HG03175 (cell line): ENCODE measurements around the gene CDH13.
A peak's percentile ranks its signal among the peaks of the same experiment; 100 is the strongest.

Source experiments
- ATAC-seq: cut with Tn5 transposase; IDR thresholded peaks from one replicate; pipeline ENCODE4 v1.9.1; 2021; ENCODE audit warnings: mild to moderate bottlenecking, moderate library complexity; ENCODE audit not compliant: unreplicated experiment

The CDH13 gene

DNA sequence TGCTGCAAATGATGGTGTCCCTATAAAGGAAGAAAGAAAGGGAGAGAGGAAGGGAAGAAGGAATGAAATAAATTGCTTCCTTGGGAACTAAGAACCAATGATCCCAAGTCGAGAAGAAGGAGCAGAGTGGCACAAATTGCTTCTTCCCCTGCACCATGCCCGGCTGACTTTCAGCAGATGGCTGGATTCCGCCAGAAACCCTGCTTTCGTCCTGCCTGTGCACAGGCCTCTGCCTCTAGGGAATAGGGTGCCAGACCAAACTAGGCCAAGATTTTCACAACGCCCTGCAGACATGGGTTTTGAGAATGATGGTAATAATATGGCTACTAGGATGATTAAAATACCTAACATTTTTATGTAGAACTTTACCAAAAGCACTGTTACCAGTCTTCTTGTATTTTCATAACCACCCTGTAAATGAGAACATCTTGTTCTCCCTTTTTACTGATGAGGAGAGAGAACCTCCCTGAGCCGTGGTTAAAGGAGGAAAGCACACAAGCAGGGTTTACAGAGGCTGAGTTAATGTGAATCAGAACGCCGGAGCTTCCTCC is 1058.9 kb downstream of the CDH13 start:
- ATAC-seq = no peak

DNA sequence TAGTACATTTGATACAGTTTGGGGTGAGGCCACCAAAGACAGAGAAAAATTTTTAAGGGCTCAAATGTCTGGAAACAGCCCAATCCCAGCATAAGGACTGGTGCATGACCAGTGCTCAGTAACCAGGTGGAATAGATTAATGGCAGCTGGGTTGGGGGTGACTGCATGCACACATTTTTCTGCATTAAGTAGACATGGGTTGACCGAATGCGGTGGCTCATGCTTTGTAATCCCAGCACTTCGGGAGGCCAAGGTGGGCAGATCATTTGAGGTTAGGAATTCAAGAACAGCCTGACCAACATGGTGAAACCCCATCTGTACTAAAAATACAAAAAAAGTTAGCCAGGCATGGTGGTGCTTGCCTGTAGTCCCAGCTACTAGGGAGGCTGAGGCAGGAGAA is 1060.0 kb downstream of the CDH13 start:
- ATAC-seq = no peak

DNA sequence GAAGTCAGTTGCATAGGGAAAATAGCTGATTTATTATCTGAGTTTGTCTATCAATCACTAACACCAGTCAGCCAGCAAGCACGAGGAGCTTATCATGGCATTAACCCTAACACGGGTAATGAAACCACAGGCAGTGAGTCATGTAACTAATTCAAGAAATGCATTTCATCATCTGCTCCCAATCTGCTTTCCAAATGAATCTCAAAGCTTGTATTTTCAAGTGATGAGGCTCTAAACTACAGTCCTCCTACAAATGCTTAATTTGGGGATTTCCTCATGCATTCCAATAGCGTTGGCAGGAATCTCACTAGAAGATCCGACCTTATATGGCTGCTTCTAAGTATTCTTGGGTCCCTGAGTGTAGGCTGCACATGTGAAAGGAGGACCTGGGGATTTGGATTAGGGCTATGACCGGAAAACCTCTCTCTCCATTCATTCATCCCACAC is 1062.6 kb downstream of the CDH13 start:
- ATAC-seq = peak; percentile 71

DNA sequence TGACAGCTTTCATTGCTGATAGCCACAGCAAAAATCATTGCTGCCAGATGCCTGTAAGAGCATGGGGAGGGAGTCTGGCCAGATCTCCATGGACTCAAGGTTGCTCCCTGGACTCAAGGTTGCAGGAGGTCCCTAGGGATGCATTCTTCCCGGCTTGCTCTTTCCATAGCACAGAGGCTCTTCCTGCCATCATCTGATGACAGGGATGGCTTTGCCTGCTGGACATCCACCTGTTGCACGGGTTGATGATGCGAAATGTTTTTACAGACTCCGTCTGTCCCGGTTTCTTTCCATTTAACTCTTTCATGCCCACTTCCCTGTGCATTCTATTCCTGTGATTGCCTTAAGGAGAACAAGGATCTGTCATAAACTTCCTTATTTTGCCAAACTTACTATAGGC is 1065.5 kb downstream of the CDH13 start:
- no peak for ATAC-seq

DNA sequence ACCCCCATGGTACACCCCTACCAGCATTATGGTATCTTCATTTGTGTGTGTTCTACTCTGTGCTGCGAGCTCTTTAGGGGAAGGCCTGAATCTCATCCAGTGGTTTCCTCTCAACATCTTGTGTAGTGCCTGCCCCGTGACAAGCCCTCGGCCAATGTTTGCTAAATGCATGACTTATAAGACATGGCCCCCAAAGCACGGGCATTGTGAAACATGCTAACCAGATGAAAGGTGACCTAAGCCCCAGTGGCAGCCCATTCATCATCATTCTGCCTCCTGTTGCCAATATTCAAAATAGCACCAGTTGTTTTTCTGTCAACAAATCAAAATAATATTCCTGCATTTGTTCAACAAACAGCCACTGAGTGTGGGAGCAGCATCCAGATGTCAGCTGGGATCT is 1072.2 kb downstream of the CDH13 start:
- ATAC-seq = no peak

DNA sequence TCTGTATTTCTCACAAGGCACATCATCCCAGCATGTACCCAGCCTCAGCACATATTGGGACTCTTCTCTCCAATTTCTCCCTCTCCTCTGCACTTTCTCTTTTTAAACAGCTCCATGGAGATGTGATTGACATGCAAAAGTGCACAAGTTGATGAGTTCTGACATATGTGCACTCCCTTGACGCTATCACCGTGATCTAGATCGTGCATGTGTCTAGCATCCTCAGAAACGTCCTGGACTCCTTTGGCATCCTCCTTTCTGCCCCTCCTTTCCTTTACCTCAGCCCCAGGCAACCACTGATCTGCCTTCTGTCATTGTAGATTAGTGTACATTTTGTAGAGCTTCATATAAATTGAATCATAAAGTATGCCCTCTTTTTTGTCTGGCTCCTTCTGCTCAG is 1073.0 kb downstream of the CDH13 start:
- no peak for ATAC-seq

DNA sequence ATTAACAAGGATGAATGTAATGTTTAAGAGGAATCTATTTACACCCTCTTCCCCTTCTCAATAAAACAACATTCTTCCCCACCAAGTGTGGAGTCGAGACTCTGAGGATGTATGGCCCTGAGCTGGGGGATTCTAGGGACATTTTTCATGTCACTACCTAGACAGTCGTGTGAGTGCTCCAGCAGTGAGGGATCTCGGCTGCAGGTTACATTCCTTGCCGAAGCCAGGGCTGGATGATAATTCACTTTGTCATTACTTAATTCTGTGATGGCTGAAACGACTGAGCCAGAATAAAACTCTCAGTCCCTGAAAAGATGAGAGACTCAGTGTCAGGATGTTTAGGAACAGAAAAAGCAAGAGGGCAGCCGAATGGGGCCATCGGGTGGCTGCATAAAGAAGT is 1074.1 kb downstream of the CDH13 start:
- ATAC-seq = no peak

DNA sequence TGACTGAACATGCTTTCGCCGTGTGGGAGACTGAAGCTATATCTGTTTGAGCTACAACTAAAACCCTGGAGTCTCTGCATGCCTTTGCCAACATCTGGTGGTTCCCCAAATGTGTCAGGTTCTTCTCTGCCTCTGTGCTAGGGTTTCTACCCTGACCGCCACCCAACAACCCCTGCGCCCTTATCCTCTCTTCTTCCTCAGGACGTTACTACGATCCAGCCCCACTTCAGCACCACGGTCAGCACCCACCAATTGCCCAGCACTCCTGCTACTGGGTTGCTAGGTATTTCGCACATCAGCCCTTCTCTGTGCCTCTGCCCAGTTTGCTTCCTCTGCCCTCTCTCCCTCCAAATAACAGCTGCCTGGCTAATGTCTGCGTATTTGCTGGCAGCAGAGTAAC is 1074.7 kb downstream of the CDH13 start:
- no peak for ATAC-seq

DNA sequence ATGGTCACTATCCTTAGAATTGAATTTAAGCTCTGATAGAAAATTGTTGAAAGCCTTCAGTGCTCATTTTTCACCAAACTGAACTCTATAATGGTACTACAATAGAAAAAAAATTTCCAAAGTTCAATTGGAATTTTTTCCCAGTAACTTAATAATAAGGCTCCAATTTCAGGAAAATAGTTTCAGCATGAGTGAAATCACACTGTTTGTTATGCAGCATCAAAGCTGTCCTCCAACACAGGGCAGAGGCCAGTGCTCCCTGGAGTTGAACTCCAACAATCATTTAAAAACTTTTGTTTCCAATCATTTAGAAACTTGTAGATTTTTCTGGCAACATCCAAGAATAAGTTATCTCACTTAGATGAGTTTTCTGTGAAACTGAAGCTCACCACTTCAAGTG is 1077.9 kb downstream of the CDH13 start:
- no peak for ATAC-seq

DNA sequence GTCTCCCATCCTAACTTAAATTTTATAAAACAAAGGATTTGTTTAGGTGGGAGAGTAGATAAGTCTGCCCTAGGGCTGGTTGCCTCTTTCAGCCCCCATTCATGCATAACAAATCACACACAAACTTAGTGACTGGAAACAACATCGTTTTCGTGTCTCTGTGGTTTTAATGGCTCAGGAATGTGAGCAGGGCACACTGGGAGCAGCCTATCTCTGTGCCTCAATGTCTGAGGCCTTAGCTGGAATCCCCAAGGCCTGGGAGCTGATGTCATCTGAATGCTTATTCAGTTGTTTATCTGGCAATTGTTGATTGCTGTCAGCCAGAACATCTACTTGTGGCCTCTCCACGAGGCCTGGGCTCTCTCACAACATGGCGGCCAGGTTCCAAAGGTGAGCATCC is 1079.1 kb downstream of the CDH13 start:
- no peak for ATAC-seq

DNA sequence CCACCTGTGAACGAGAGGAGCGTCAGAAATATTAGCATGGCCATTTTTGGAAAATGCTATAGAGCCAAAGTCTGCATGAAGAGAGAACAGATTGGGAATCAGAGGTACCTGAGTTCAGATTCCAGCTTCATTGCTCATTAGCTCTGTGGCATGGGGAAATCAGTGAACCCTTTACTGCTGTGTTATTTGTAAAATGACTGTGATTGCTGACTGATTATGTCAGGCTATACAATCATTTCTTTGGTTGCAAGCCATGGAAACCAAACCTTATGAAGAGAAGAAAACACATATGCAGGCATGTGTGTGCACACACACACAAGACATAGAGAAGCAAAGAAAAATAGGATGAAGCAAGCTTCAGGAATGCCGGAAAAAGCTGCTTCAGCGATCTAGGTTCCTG is 1079.6 kb downstream of the CDH13 start:
- ATAC-seq = no peak

DNA sequence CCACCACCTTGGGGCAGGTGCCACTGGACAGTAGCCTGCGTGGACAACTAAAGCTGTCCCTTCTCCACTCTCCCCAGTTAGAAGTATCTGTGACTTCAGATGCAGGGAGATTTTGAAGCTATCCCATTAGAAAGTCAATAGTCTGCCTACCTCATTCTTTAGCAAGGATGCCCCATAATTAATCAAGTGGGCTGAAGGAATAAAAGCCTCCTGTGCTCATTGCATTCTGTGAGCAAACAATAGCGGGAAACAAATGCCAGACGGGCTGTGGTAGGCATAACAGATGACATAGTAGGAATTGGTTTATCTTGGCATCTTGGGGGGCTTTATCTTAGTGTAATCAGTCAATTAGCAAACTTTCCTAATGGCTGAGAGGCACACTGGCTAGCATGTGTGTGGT is 1084.3 kb downstream of the CDH13 start:
- ATAC-seq = no peak

DNA sequence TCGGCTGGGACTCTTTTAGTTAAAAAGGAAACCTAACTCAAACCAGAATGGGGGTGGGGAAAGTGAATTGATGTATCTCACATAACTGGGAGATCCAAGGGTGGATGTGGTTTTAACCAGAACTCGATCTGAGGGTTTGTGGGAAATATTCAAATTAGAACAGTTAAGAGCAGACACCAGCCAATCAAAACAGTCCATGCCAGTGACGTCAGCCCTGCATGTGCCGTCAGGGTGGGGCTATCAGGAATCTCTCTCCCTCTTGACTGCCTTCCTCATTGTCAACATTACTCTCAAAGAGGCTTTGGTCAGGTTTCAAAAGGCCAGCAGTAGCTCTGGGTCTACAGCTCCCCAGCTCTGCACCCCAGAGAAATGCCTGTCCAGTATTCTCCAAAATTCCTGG is 1086.8 kb downstream of the CDH13 start:
- no peak for ATAC-seq

DNA sequence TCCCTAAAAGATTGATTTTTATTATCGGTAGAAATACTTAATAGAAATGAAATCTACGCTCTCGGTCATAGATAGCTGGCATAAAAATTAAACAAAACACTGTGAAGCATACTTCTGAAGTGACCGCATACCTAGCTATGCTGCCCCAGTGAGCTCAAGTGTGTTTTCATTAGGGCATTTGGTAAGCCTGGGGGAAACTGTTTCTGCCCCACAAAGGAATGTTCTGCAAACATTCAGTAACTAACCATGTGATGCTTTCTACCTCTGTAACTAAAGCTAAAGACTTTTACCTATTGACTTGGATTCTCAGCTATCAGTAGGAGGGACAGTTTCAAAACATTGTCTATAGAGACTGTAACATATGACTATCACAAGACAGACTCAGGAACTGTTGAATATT is 1087.5 kb downstream of the CDH13 start:
- no peak for ATAC-seq

DNA sequence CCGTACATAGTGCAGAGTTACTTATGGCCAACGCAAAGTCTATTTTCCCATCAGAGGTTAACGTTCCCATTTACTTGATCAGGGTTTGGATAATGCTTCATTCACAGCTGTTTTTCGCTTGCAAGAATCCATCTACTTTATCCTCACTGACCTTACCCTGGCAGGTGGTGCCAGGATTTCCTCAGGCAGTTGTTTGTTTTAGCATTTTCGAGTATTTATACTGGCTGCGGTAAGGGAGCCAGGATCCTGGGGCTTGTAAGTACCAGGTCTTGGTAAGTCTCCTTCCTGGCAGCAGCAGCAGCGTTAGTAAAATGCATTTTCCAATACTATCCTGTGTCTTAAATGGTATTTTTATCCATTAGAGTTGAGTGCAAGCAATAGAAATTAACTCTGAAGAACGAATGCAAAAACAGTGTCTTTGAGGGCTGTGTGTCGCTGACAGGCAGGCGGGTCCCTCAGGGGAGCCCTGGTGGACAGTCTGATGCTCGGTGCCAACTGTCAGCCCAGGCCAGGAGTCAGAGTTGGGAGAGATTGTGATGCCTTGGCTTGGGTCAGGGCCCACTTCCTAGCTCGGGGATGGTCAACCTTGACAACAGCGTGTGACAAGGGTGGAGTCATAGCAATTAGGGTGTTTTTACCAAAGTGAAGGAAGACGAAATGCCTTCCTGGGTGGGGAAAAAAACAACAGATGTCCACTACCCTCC is 1088.6 kb downstream of the CDH13 start:
- ATAC-seq = no peak

DNA sequence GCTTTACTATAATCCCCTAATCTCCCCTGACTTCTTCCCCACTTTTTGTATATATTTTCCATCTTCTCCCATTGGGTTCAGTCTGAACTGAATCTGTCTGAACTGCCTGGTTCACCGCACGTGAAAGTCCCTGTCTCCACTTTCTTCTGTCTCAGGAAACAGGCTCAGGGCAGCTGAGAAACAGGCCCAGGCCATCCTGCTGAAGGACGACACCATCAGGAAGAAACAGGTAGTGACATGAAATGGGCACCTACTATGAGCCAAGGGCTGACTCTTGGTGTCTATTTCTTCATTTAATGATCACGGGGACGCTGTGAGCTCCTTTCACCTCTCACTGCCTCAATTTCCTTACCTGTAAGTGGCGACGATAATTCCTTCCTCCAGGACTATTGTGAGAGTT is 1090.5 kb downstream of the CDH13 start:
- ATAC-seq = no peak

DNA sequence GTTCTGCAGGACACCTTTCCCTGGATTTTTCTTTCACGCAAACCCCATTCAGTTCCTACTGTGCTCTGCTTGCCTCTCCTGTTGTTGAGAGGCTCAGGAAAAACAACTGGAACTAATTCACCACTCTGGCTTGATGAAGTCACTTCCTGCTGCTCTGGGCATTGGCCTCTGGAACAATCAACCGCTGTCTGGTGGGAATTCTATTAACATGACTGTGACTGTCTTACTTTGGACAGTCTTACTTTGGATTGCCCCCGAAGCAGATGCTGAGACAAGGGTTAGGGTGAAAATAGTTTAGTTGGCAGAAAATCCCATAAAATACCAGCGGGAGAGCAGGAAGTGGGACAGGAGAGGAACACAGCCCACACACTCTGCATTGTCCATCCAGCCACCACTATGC is 1091.0 kb downstream of the CDH13 start:
- no peak for ATAC-seq

DNA sequence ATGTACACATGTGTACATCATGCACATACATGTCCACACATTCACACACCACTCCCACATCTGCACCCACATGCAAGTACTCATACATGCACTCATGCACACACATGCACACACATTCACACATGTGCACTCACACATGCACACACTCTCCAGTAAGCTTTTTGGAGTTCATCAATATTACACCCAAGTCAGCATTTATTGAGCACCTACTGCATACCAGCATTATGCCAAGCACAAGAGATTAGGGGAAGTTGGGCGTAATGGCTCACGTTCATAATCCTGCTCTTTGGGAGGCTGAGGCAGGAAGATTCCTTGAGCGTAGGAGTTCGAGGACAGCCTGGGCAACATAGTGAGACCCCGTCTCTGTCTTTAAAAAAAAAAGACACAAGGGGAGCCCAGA is 1093.4 kb downstream of the CDH13 start:
- no peak for ATAC-seq

DNA sequence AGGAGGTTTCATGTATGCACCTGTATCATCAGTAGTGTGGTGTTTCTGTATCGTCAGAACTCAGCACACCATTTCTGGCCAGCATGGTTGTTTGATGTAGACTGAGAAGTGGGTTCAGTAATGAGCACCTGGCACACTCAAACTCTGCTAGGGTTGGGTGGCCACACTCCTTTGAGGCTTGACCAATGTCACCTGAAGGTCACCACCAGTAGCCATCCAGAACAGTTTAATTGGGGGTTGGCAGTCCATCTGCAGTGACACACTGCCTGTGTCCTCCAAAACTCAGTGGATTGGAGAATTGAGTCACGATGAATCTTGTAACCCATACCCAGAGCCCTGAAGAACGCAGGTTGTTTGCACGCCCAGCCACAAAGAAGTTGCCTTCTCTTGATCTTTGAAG is 1094.2 kb downstream of the CDH13 start:
- no peak for ATAC-seq

DNA sequence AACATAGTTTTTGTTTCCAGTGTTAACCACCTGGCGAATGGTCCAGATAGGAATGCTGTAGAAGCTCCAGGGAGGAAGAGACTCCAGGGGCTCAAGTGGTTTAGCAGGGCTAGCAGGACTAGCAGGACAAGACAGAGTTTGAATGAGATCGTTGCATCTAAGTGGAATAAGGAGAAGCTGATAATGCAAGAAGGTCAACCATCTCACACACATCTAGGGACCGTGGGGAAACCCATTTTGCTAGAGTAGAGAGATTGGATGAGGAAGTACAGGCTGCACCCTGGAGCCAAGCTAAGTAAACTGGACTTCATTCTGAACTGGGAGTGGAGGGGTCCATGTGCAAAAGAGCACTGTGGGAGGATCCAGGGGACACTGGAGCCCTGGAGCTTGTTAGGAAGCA is 1094.9 kb downstream of the CDH13 start:
- no peak for ATAC-seq

DNA sequence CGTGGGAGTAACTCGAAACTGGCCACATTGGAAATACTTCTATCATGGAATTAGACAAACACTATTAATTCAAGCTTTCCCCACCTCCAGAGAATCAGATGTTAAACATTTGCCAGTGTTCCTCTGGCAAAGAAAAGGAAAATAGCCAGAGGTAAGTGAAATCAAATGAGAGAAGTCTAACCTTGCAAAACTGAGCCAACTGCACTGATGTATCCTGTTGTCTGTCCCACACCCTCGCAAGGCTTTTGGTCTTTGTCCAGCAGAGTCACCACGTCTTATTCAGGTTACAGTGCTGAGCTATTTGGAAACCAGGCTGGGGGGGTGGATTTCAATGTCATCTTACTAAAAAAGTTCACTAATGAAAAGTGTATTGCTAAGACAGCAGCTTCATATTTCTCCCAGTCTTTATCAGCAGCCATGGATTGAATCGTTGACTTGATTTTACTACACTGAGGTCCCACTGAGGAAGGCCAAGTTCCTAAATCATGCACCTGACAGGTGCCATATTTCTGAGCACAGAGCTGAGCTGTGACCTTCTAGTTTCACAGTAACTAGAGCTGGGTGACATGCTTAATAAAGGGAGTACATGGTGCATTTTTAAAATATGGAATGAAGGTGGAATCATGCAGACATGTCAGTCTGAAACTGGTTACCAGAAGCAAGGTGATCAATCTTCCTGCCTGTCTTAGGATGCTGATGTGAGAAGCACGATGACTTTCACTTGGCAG is 1095.9 kb downstream of the CDH13 start:
- no peak for ATAC-seq

DNA sequence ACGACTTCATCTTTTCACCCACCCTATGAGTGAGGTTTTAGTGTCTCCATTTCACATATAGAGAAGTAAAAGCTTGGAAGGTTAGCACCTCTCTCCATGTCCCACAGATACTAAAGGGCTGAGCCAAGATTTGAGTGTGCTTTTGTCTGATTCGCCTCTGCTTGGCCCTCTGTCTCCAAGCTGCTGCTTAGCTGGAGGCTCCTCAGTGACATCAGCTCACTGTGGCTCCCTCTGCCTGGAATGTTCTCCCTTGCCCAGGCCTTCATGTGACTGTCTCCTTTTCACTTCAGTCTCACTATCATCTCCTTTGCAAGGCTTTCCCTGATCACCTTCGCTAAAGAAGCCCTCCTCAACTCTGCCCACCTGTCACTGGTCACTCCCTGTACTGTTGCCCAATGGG is 1096.5 kb downstream of the CDH13 start:
- no peak for ATAC-seq
